K562 (cell line): Measurements from ENCODE around the gene SULT1A2. TPM values are rescaled to one million over a fixed set of nuclear protein-coding genes. Genes with fewer than 3 reads are reported as not detected.

Experiments
- ATAC-seq: fragments of 200-7000 bp; cut with Tn5 transposase; 3 replicates; pipeline ENCODE4 v1.9.1; 2020; ENCODE audit warnings: moderate library complexity
- BruUV-seq: library from RNA; stranded (reverse); fragments of 400-500 nt; replicated peaks from 2 replicates; lab custom pipeline; 2021; lab: Mats Ljungman, UMichigan
- CTCF ChIA-PET: fragments of 300-600 bp; formaldehyde crosslinking; extraction: SDS; loops from one replicate; lab custom pipeline; 2021; ENCODE audit warnings: low intra/inter-chr PET ratio; lab: Yijun Ruan, JAX
- POLR2A ChIA-PET: fragments of 300-600, 350-650 bp; sonication (Branson Sonifier 250); formaldehyde crosslinking; extraction: SDS; loops from one replicate; lab custom pipeline; 2021; ENCODE audit warnings: antibody characterized with exemption, inconsistent platforms; lab: Yijun Ruan, JAX
- DNase-seq, 4 experiments: peaks; one replicate each; pipeline versions ENCODE4 v3.0.0 to v3.0.0-alpha.2; 2011 to 2018; ENCODE audit warnings: low spot score in 3 of 4, mixed read lengths in 3 of 4; ENCODE audit errors: extremely low read depth in 1 of 4
- FAIRE-seq: peaks from 2 replicates; lab custom pipeline; 2011; peaks lifted over from hg19 to GRCh38; lab: Jason Lieb, UNC
- H2AFZ ChIP-seq: 2 replicates; pipeline ENCODE4 v1.6.0; 2011; ENCODE audit warnings: low read depth, low read length, control low read depth, inconsistent platforms
- H3K27ac ChIP-seq: fragments of 200-600 bp; 3 replicates; pipeline ENCODE4 v1.8.0; 2011; ENCODE audit warnings: low read depth, mild to moderate bottlenecking, control low read depth, inconsistent platforms, low read length, moderate library complexity, mixed read lengths; ENCODE audit errors: extremely low read depth
- H3K27me3 ChIP-seq, 2 experiments: fragments of 300-600 bp in 1 of 2; 2 replicates in 1 of 2; 3 replicates in 1 of 2; pipeline versions ENCODE4 v1.6.0 to v1.8.0; 2011; ENCODE audit warnings: inconsistent platforms in 2 of 2, low read length in 2 of 2, mild to moderate bottlenecking in 1 of 2, mixed read lengths in 1 of 2, moderate library complexity in 1 of 2; ENCODE audit not compliant: control insufficient read depth in 2 of 2, insufficient read depth in 2 of 2
- H3K36me3 ChIP-seq: fragments of 300-600 bp; 3 replicates; pipeline ENCODE4 v1.8.0; 2011; ENCODE audit warnings: mild to moderate bottlenecking, low read length, inconsistent platforms; ENCODE audit not compliant: control insufficient read depth, insufficient read depth
- H3K4me1 ChIP-seq, 2 experiments: fragments of 200-600 bp in 1 of 2; replicated peaks in 1 of 2; 2 replicates in 1 of 2; 3 replicates in 1 of 2; pipeline versions ENCODE4 v1.5.1 to v1.8.0; 2011; ENCODE audit warnings: inconsistent platforms in 2 of 2, low read length in 2 of 2, mild to moderate bottlenecking in 1 of 2, mixed read lengths in 1 of 2, moderate library complexity in 1 of 2; ENCODE audit not compliant: control insufficient read depth in 2 of 2, insufficient read depth in 2 of 2
- H3K4me2 ChIP-seq: 2 replicates; pipeline ENCODE4 v1.6.1; 2011; ENCODE audit warnings: low read length, control low read depth, inconsistent platforms, mixed read lengths; ENCODE audit not compliant: insufficient read depth
- H3K4me3 ChIP-seq: fragments of 200-600 bp; sonication (generic), shearing (Covaris generic); 2 replicates; pipeline ENCODE4 v1.5.1; 2016; ENCODE audit warnings: control low read depth, inconsistent platforms
- H3K79me2 ChIP-seq: fragments of 200-600 bp; 3 replicates; pipeline ENCODE4 v1.8.0; 2011; ENCODE audit warnings: low read length, inconsistent platforms; ENCODE audit not compliant: control insufficient read depth, insufficient read depth
- H3K9ac ChIP-seq, 2 experiments: 2 replicates each; pipeline versions ENCODE4 v1.6.0 to v1.6.1; 2011; ENCODE audit warnings: low read depth in 2 of 2, low read length in 2 of 2, control low read depth in 1 of 2, inconsistent platforms in 1 of 2, mild to moderate bottlenecking in 1 of 2, mixed read lengths in 1 of 2; ENCODE audit not compliant: insufficient read depth in 1 of 2
- H3K9me1 ChIP-seq: one replicate; pipeline ENCODE4 v1.6.0; 2011; ENCODE audit warnings: inconsistent platforms, mild to moderate bottlenecking, low read length, moderate library complexity; ENCODE audit not compliant: control insufficient read depth, insufficient read depth
- H3K9me3 ChIP-seq: replicated peaks from 2 replicates; pipeline ENCODE4 v1.5.1; 2011; ENCODE audit warnings: low read depth, low read length, inconsistent platforms; ENCODE audit not compliant: control insufficient read depth, insufficient read depth
- H4K20me1 ChIP-seq: replicated peaks from 2 replicates; pipeline ENCODE4 v1.6.1; 2011; ENCODE audit warnings: low read length, inconsistent platforms, mixed read lengths; ENCODE audit not compliant: control insufficient read depth, insufficient read depth
- GATAD2B ChIP-seq: fragments of 450-650 bp; IDR thresholded peaks from 2 replicates; pipeline ENCODE4 v1.6.1; 2017; ENCODE audit warnings: mild to moderate bottlenecking, borderline replicate concordance
- ILK ChIP-seq: fragments of 450-650 bp; IDR thresholded peaks from 2 replicates; pipeline ENCODE4 v1.6.1; 2016; ENCODE audit warnings: missing genetic modification characterization, low read depth, mild to moderate bottlenecking, missing compliant biosample characterization, moderate library complexity, borderline replicate concordance
- MAZ ChIP-seq, 2 experiments: fragments of 450-650 bp in 1 of 2; sonication (generic) in 1 of 2; formaldehyde crosslinking; IDR thresholded peaks in 1 of 2; conservative IDR thresholded peaks in 1 of 2; 2 replicates each; pipeline versions ENCODE4 v1.4.0 to v1.5.0; 2020; ENCODE audit warnings: mild to moderate bottlenecking in 1 of 2, missing genetic modification reagents in 1 of 2
- SAP30 ChIP-seq: fragments of 200-600 bp; sonication (generic); IDR thresholded peaks from 2 replicates; pipeline ENCODE4 v1.6.1; 2012; ENCODE audit warnings: borderline replicate concordance, low read depth, mild to moderate bottlenecking, moderate library complexity, low read length, control low read depth, inconsistent platforms; ENCODE audit not compliant: insufficient read depth, poor library complexity, severe bottlenecking
- WGBS: fragments of 100-300 bp; shearing (Covaris generic); methylation state at CpG from one replicate; pipeline ENCODE4 v1.1.6; 2016; ENCODE audit warnings: low coverage, mixed read lengths; ENCODE audit not compliant: insufficient coverage; ENCODE audit errors: missing lambda C conversion rate; 5-methylcytosine and 5-hydroxymethylcytosine counted together
- in situ Hi-C: fragments of 300-500 bp; cut with MboI; formaldehyde crosslinking; loops from 4 replicates; pipeline ENCODE4 v1.15.0; 2018; ENCODE audit warnings: inconsistent platforms, mixed read lengths
- intact Hi-C: fragments of 100-400 bp; cut with micrococcal nuclease; formaldehyde crosslinking; loops from 2 replicates; pipeline ENCODE4 v1.14.2; 2022
- polyA plus RNA-seq, 8 experiments: library from polyadenylated mRNA; depleted of rRNA in 4 of 8; stranded (reverse) in 5 of 8; unstranded in 3 of 8; fragments of >200 nt; fragmentation: Nextera tagmentation in 2 of 8; fragmentation: Illumina TruSeq in 1 of 8; extraction: Ambion mirVana in 2 of 8; extraction: Trizol in 1 of 8; gene quantifications; 2 replicates each; pipeline versions ENCODE4 v1.2.1 to v1.2.3, GENCODE V29; 2011 to 2014; ENCODE audit warnings: inconsistent platforms in 1 of 8, missing spikeins in 1 of 8
- total RNA-seq, 7 experiments: library from RNA; depleted of rRNA in 6 of 7; stranded (reverse); fragments of >200 nt in 6 of 7; fragmentation: Illumina TruSeq in 2 of 7; extraction: Trizol in 2 of 7; gene quantifications; 2 replicates each; pipeline versions ENCODE4 v1.2.1 to v1.2.3, GENCODE V29; 2011 to 2021; ENCODE audit warnings: low replicate concordance in 1 of 7

Gene SULT1A2
- total and polyA plus RNA-seq, 9 of the 15 experiments (the other 6 are each of a cell fraction or from before 2014, with no cell fraction given) = 0.73 to 3.2 (median 1.7) TPM

- no peaks in the 10 kb centered on the region for H3K27me3 ChIP-seq
- H3K4me2 ChIP-seq = no peak overlapping the region
- TF ChIP-seq GATAD2B (no peak), SAP30 (no peak), ILK (tag) (no peak), MAZ (CRISPR knock-in tag; conservative IDR thresholded peaks at IDR 0.05 in 1 of 2, IDR thresholded peaks at IDR 0.05 in 1 of 2) (no peak)
- peaks cover 0 to 3% of the 10 kb centered on the region in 2 experiments; a peak in 1 of 5 replicates for H3K4me1 ChIP-seq
- no peak overlapping the region for H3K4me3 ChIP-seq
- CTCF ChIA-PET = no interaction called here
- H3K79me2 ChIP-seq = peaks cover 4% of the 10 kb centered on the region; the same call in 2 of the 3 replicates
- no peaks in the 10 kb centered on the region for H3K36me3 ChIP-seq
- FAIRE-seq (no peak), ATAC-seq (no peak), DNase-seq (no peak)
- H4K20me1 ChIP-seq = no peaks in the 10 kb centered on the region; the same call in 1 of the 2 replicates
- no peaks in the 10 kb centered on the region for H3K9me1 ChIP-seq
- in situ Hi-C loops (no loop called here), intact Hi-C loops (no loop called here)
- POLR2A ChIA-PET = no interaction called here
- no peak overlapping the region for H2AFZ ChIP-seq
- H3K9ac ChIP-seq = peak overlapping the region in 1 of 2 experiments; percentile 8; a peak in 1 of 4 replicates
- H3K27ac ChIP-seq = no peak overlapping the region
- H3K9me3 ChIP-seq = no peaks in the 10 kb centered on the region; the same call in 1 of the 2 replicates
- WGBS = 84% methylated on average over 4 of the region's 4 CpGs
- no TSS peak for BruUV-seq
Measured at GRCh38 chr16:28569968-28570752, 26.7 kb downstream of the SULT1A2 start.
